HG02970 (cell line): ENCODE measurements around the gene IL27RA.

Experiments used
- ATAC-seq: cut with Tn5 transposase; IDR thresholded peaks from one replicate; pipeline ENCODE4 v1.9.1; 2021; ENCODE audit warnings: mild to moderate bottlenecking, moderate library complexity, moderate number of reproducible peaks; ENCODE audit not compliant: unreplicated experiment, low FRiP score

Gene IL27RA

GRCh38 chr19:14031719-14032480 is at the start of gene IL27RA:
TSS of gene IL27RA (plus strand) at chr19:14031762. CDS start at chr19:14031873, 111 bp downstream.
- no peak for ATAC-seq

GRCh38 chr19:13981988-13982501 is 49.5 kb upstream of the IL27RA start:
- no peak for ATAC-seq

GRCh38 chr19:13982773-13983172 is 48.8 kb upstream of the IL27RA start:
- ATAC-seq: no peak

GRCh38 chr19:13983213-13983889 is 48.2 kb upstream of the IL27RA start:
- ATAC-seq: no peak

GRCh38 chr19:13984186-13984585 is 47.4 kb upstream of the IL27RA start:
- no peak for ATAC-seq

GRCh38 chr19:13984875-13985741 is 46.5 kb upstream of the IL27RA start:
- no peak for ATAC-seq

GRCh38 chr19:13985771-13986347 is 45.7 kb upstream of the IL27RA start:
- no peak for ATAC-seq

GRCh38 chr19:13986348-13986904 is 45.1 kb upstream of the IL27RA start:
- ATAC-seq: peak; percentile 75

GRCh38 chr19:13987101-13987890 is 44.3 kb upstream of the IL27RA start:
- ATAC-seq: no peak

GRCh38 chr19:13989487-13989886 is 42.1 kb upstream of the IL27RA start:
- ATAC-seq: no peak

GRCh38 chr19:13990085-13990484 is 41.5 kb upstream of the IL27RA start:
- ATAC-seq: no peak

GRCh38 chr19:13992025-13992424 is 39.5 kb upstream of the IL27RA start:
- no peak for ATAC-seq

GRCh38 chr19:13993590-13994300 is 37.8 kb upstream of the IL27RA start:
- no peak for ATAC-seq

- ATAC-seq: no peak
Measured at GRCh38 chr19:13995017-13995728, 36.4 kb upstream of the IL27RA start.

GRCh38 chr19:13995878-13996765 is 35.4 kb upstream of the IL27RA start:
- no peak for ATAC-seq

- no peak for ATAC-seq
Measured at GRCh38 chr19:13996928-13997630, 34.5 kb upstream of the IL27RA start.

- no peak for ATAC-seq
Measured at GRCh38 chr19:13997631-13997962, 34.0 kb upstream of the IL27RA start.
